Activated B cell treated with CpG ODN at 0.5 μM for 24 hours (primary cell): Measurements from ENCODE around the gene TPCN1. TPM values are rescaled to one million over a fixed set of nuclear protein-coding genes. Genes with fewer than 3 reads are reported as not detected.

Experiments
- ATAC-seq: fragments of 200-7000 bp; cut with Tn5 transposase; one replicate; pipeline ENCODE4 v1.10.0; 2021; ENCODE audit warnings: low read depth, mild to moderate bottlenecking, moderate library complexity
- CTCF ChIA-PET: fragments of 350-600 bp; sonication (Branson Sonifier 250); formaldehyde crosslinking; loops from one replicate; lab custom pipeline; 2021; ENCODE audit warnings: antibody characterized with exemption; lab: Charles Lee
- POLR2A ChIA-PET: fragments of 350-600 bp; sonication (Branson Sonifier 250); formaldehyde crosslinking; loops from one replicate; lab custom pipeline; 2021; ENCODE audit warnings: antibody characterized with exemption; lab: Charles Lee
- DNase-seq: peaks from one replicate; pipeline ENCODE4 v3.0.0; 2022
- H3K27ac Mint-ChIP-seq: one replicate; pipeline ENCODE4 v1.8.0; 2020; ENCODE audit warnings: mixed read lengths
- H3K27me3 Mint-ChIP-seq: one replicate; pipeline ENCODE4 v1.8.0; 2021; ENCODE audit warnings: mixed read lengths
- H3K36me3 Mint-ChIP-seq: one replicate; pipeline ENCODE4 v1.8.0; 2021; ENCODE audit warnings: low read depth, mixed read lengths
- H3K4me1 Mint-ChIP-seq: one replicate; pipeline ENCODE4 v1.8.0; 2021; ENCODE audit warnings: mixed read lengths
- H3K4me3 Mint-ChIP-seq: one replicate; pipeline ENCODE4 v1.8.0; 2020; ENCODE audit warnings: mild to moderate bottlenecking, mixed read lengths
- H3K9me3 Mint-ChIP-seq: one replicate; pipeline ENCODE4 v1.8.0; 2020; ENCODE audit warnings: mixed read lengths
- CTCF ChIP-seq: fragments of 200-600 bp; IDR thresholded peaks from one replicate; pipeline ENCODE4 v1.8.0; 2022; ENCODE audit warnings: antibody characterized with exemption, mild to moderate bottlenecking
- intact Hi-C: fragments of 100-400 bp; cut with micrococcal nuclease; formaldehyde crosslinking; loops from one replicate; pipeline ENCODE4 v1.15.1; 2024
- total RNA-seq: library from RNA; stranded (reverse); gene quantifications from 2 replicates; pipeline ENCODE4 v1.2.3, GENCODE V29; 2022

The TPCN1 gene
- total RNA-seq, 1 donor from 2014 or later, result 126 TPM

- intact Hi-C loops, result no loop called here
- ATAC-seq (peak; percentile 45), DNase-seq (no peak)
- Mint-ChIP-seq H3K4me1 (peaks cover 23% of the 10 kb centered on the region), H3K9me3 (no peaks in the 10 kb centered on the region), H3K27me3 (no peaks in the 10 kb centered on the region), H3K36me3 (peaks cover 31% of the 10 kb centered on the region), H3K4me3 (no peak overlapping the region), H3K27ac (peak overlapping the region; percentile 6)
- TF ChIP-seq CTCF, result no peak
- CTCF ChIA-PET, result no interaction called here
- POLR2A ChIA-PET, result interaction anchor here (1.5 kb wide), 1 partner anchor 117 kb away, joined by 3 read pairs; no protein-coding TSS in a partner anchor
These were observed 81.8 kb downstream of the TPCN1 start for GRCh38 chr12:113302886-113303640.

- ATAC-seq, result no peak
- CTCF ChIA-PET, result no interaction called here
These were observed 84.1 kb downstream of the TPCN1 start for GRCh38 chr12:113305281-113305856.

GRCh38 chr12:113306382-113306781, 85.1 kb downstream of the TPCN1 start:
- ChIA-PET CTCF (no interaction called here), POLR2A (no interaction called here)
- H3K27ac Mint-ChIP-seq, result no peak overlapping the region
- DNase-seq (no peak), ATAC-seq (no peak)
- peaks cover 13% of the 10 kb centered on the region for H3K4me1 Mint-ChIP-seq
- H3K36me3 Mint-ChIP-seq, result peaks cover 41% of the 10 kb centered on the region
- H3K9me3 Mint-ChIP-seq, result no peaks in the 10 kb centered on the region
- TF ChIP-seq CTCF, result no peak
- intact Hi-C loops, result no loop called here
- H3K27me3 Mint-ChIP-seq, result no peaks in the 10 kb centered on the region
- H3K4me3 Mint-ChIP-seq, result no peak overlapping the region

More at GRCh38 chr12:113305281-113305856, 84.1 kb downstream of the TPCN1 start:
- Mint-ChIP-seq H3K4me1 (peaks cover 13% of the 10 kb centered on the region), H3K27me3 (no peaks in the 10 kb centered on the region), H3K9me3 (no peaks in the 10 kb centered on the region), H3K36me3 (peaks cover 36% of the 10 kb centered on the region), H3K4me3 (no peak overlapping the region), H3K27ac (no peak overlapping the region)
- TF ChIP-seq CTCF, result no peak
- POLR2A ChIA-PET, result no interaction called here
- DNase-seq, result no peak
- intact Hi-C loops, result no loop called here

- Mint-ChIP-seq H3K9me3 (no peaks in the 10 kb centered on the region), H3K27me3 (no peaks in the 10 kb centered on the region), H3K27ac (no peak overlapping the region), H3K36me3 (peaks cover 63% of the 10 kb centered on the region), H3K4me1 (no peaks in the 10 kb centered on the region), H3K4me3 (no peak overlapping the region)
- ChIA-PET POLR2A (no interaction called here), CTCF (no interaction called here)
- no peak for ATAC-seq
- intact Hi-C loops, result loop anchor here (5.0 kb wide), 1 partner anchor 1197 kb away; no protein-coding TSS in a partner anchor
- TF ChIP-seq CTCF, result no peak
- no peak for DNase-seq
These were observed 89.2 kb downstream of the TPCN1 start for GRCh38 chr12:113310489-113310888.

- DNase-seq (no peak), ATAC-seq (no peak)
- no peak for TF ChIP-seq CTCF
- ChIA-PET POLR2A (no interaction called here), CTCF (no interaction called here)
- Mint-ChIP-seq H3K27ac (no peak overlapping the region), H3K9me3 (no peaks in the 10 kb centered on the region), H3K4me3 (no peak overlapping the region), H3K27me3 (no peaks in the 10 kb centered on the region), H3K4me1 (no peaks in the 10 kb centered on the region), H3K36me3 (peaks cover 72% of the 10 kb centered on the region)
- intact Hi-C loops, result loop anchor here (5.0 kb wide), 1 partner anchor 1193 kb away; no protein-coding TSS in a partner anchor
These were observed 92.9 kb downstream of the TPCN1 start for GRCh38 chr12:113314121-113314529.
